PC-3 (cell line): ENCODE data around the gene ATXN3. TPM values are rescaled to one million over a fixed set of nuclear protein-coding genes. Genes with fewer than 3 reads are reported as not detected.

Experiments
- ATAC-seq: fragments of 200-7000 bp; cut with Tn5 transposase; 2 replicates; pipeline ENCODE4 v1.9.1; 2020; ENCODE audit warnings: mild to moderate bottlenecking, moderate library complexity
- BruUV-seq: library from RNA; stranded (reverse); fragments of 400-500 nt; replicated peaks from 2 replicates; lab custom pipeline; 2021; lab: Mats Ljungman, UMichigan
- CTCF ChIA-PET: fragments of 300-600 bp; sonication (Branson Sonifier 250); formaldehyde crosslinking; loops from one replicate; lab custom pipeline; 2022; ENCODE audit warnings: antibody characterized with exemption; lab: Charles Lee
- POLR2A ChIA-PET: fragments of 300-600 bp; sonication (Branson Sonifier 250); formaldehyde crosslinking; loops from one replicate; lab custom pipeline; 2022; ENCODE audit warnings: antibody characterized with exemption; ENCODE audit not compliant: unreplicated experiment; lab: Charles Lee
- DNase-seq: peaks from one replicate; pipeline ENCODE4 v3.0.0-alpha.2; 2015
- H2AFZ ChIP-seq: fragments of 300-600 bp; sonication (generic); 2 replicates; pipeline ENCODE4 v1.6.0; 2016; ENCODE audit warnings: antibody characterized with exemption, low read length
- H3F3A ChIP-seq: fragments of 300-600 bp; sonication (generic); one replicate; pipeline ENCODE4 v1.6.0; 2017; ENCODE audit warnings: antibody characterized with exemption, low read length, control low read depth, mild to moderate bottlenecking; ENCODE audit not compliant: unreplicated experiment
- H3K27ac ChIP-seq: fragments of 300-600 bp; sonication (generic); 2 replicates; pipeline ENCODE4 v1.5.1; 2016; ENCODE audit warnings: mild to moderate bottlenecking, low read length
- H3K27me3 ChIP-seq: fragments of 300-600 bp; sonication (generic); 2 replicates; pipeline ENCODE4 v1.6.1; 2016; ENCODE audit warnings: low read length, mixed read lengths
- H3K36me3 ChIP-seq: fragments of 300-600 bp; sonication (generic); 2 replicates; pipeline ENCODE4 v1.6.1; 2016; ENCODE audit warnings: low read depth, mixed run types, low read length, mixed read lengths
- H3K4me1 ChIP-seq: fragments of 300-600 bp; sonication (generic); 2 replicates; pipeline ENCODE4 v1.5.1; 2016; ENCODE audit warnings: low read length; ENCODE audit not compliant: insufficient read depth
- H3K4me2 ChIP-seq: fragments of 300-600 bp; sonication (generic); 2 replicates; pipeline ENCODE4 v1.6.0; 2016; ENCODE audit warnings: low read length
- H3K4me3 ChIP-seq: fragments of 300-600 bp; sonication (generic); 2 replicates; pipeline ENCODE4 v1.5.1; 2016; ENCODE audit warnings: mild to moderate bottlenecking, low read length, mixed read lengths
- H3K79me2 ChIP-seq: fragments of 300-600 bp; sonication (generic); 2 replicates; pipeline ENCODE4 v1.6.1; 2017; ENCODE audit warnings: low read length, mixed read lengths
- H3K9ac ChIP-seq: fragments of 300-600 bp; sonication (generic); 2 replicates; pipeline ENCODE4 v1.6.0; 2016; ENCODE audit warnings: mild to moderate bottlenecking, low read length
- H3K9me2 ChIP-seq: fragments of 300-600 bp; sonication (generic); replicated peaks from 2 replicates; pipeline ENCODE4 v1.6.1; 2016; ENCODE audit warnings: mixed run types, low read length, mixed read lengths
- H3K9me3 ChIP-seq: fragments of 300-600 bp; sonication (generic); 2 replicates; pipeline ENCODE4 v1.6.1; 2016; ENCODE audit warnings: low read length, mixed read lengths
- H4K20me1 ChIP-seq: fragments of 300-600 bp; sonication (generic); 2 replicates; pipeline ENCODE4 v1.6.1; 2016; ENCODE audit warnings: low read length, mixed read lengths
- EZH2 ChIP-seq: fragments of 300-600 bp; sonication (generic); IDR thresholded peaks from one replicate; pipeline ENCODE4 v1.6.1; 2017; ENCODE audit warnings: antibody characterized with exemption, mild to moderate bottlenecking, low read length; ENCODE audit not compliant: unreplicated experiment
- EZH2phosphoT487 ChIP-seq: fragments of 300-600 bp; sonication (generic); IDR thresholded peaks from 2 replicates; pipeline ENCODE4 v1.6.1; 2018; ENCODE audit warnings: mild to moderate bottlenecking, antibody characterized with exemption, low read length, borderline replicate concordance
- intact Hi-C: fragments of 100-400 bp; cut with micrococcal nuclease; formaldehyde crosslinking; loops from 2 replicates; pipeline ENCODE4 v1.9.0; 2023
- total RNA-seq: library from RNA; depleted of rRNA; stranded (reverse); fragments of >200 nt; gene quantifications from 2 replicates; pipeline ENCODE4 v1.2.3, GENCODE V29; 2014; rRNA removed
- TF ChIP-seq, protein P1 (sequence below): fragments of 300-600 bp; sonication (generic); conservative IDR thresholded peaks from 2 replicates; pipeline ENCODE4 v1.5.1; 2017; ENCODE audit warnings: antibody characterized with exemption, low read depth, mild to moderate bottlenecking, low read length

Gene ATXN3
- total RNA-seq, 1 experiment from 2014 or later = 49.3 TPM

DNA sequence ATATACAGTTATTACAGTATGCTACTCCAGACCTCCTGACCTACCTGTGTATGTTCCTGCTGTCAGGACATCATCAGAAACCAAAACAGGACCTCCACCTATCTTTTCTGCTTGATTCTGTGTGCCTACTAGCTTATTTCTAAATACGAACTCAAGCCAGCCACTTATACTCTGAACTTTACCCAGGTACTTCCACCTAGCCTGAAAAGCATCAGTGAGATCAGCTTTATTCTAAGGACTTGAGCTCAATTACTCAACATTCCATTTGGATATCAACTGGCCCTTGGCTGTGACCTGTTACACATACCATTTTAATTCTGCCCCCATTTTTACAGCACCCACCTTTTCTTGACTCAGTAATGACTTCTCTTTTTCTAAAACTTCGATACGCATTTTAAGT lies 95.7 kb downstream of the ATXN3 start:
- DNase-seq = no peak
- H4K20me1 ChIP-seq = peaks cover 3% of the 10 kb centered on the region; the same call in 1 of the 2 replicates
- no peaks in the 10 kb centered on the region for H3K9me3 ChIP-seq
- H3K36me3 ChIP-seq = peaks cover 21% of the 10 kb centered on the region; the same call in 1 of the 2 replicates
- no peak overlapping the region for H3K4me3 ChIP-seq
- no peaks in the 10 kb centered on the region for H3F3A ChIP-seq
- H3K27ac ChIP-seq = no peak overlapping the region
- no peak overlapping the region for H3K4me2 ChIP-seq
- no peak overlapping the region for H2AFZ ChIP-seq
- TF ChIP-seq EZH2phosphoT487 (no peak), EZH2 (no peak)
- TF ChIP-seq, protein P1, sequence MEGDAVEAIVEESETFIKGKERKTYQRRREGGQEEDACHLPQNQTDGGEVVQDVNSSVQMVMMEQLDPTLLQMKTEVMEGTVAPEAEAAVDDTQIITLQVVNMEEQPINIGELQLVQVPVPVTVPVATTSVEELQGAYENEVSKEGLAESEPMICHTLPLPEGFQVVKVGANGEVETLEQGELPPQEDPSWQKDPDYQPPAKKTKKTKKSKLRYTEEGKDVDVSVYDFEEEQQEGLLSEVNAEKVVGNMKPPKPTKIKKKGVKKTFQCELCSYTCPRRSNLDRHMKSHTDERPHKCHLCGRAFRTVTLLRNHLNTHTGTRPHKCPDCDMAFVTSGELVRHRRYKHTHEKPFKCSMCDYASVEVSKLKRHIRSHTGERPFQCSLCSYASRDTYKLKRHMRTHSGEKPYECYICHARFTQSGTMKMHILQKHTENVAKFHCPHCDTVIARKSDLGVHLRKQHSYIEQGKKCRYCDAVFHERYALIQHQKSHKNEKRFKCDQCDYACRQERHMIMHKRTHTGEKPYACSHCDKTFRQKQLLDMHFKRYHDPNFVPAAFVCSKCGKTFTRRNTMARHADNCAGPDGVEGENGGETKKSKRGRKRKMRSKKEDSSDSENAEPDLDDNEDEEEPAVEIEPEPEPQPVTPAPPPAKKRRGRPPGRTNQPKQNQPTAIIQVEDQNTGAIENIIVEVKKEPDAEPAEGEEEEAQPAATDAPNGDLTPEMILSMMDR = no peak
- no peak overlapping the region for H3K9ac ChIP-seq
- ATAC-seq = no peak
- no peaks in the 10 kb centered on the region for H3K79me2 ChIP-seq
- POLR2A ChIA-PET = no interaction called here
- intact Hi-C loops = no loop called here
- H3K9me2 ChIP-seq = no peaks in the 10 kb centered on the region
- H3K4me1 ChIP-seq = no peaks in the 10 kb centered on the region
- CTCF ChIA-PET = no interaction called here
- H3K27me3 ChIP-seq = no peaks in the 10 kb centered on the region
- no TSS peak for BruUV-seq

DNA sequence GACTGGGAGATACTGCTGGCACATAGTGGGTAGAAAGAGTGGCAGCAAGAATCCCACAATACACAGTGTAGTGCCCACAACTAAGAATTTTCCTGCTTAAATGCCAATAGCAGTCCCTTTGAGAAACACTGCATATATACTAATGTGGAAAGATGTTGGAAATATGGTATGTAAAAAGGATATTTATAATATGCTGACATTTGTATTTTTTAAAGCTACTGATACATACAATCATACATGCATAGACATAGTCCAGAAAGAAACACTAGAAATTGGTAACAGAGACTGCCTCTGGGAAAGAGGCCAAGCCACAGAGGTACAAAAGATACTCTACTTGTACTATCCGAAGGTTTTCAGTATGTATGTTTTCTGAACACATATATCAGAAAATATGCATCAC lies 96.8 kb downstream of the ATXN3 start:
- Histone ChIP-seq H2AFZ (no peak overlapping the region), H3K9me2 (no peaks in the 10 kb centered on the region), H3K4me3 (no peak overlapping the region), H3K79me2 (no peaks in the 10 kb centered on the region), H3K27me3 (no peaks in the 10 kb centered on the region), H3K27ac (no peak overlapping the region), H3F3A (no peaks in the 10 kb centered on the region), H3K36me3 (peaks cover 28% of the 10 kb centered on the region; the same call in 1 of the 2 replicates), H3K9ac (no peak overlapping the region), H4K20me1 (peaks cover 3% of the 10 kb centered on the region; the same call in 1 of the 2 replicates), H3K4me2 (no peak overlapping the region), H3K4me1 (no peaks in the 10 kb centered on the region; the same call in 1 of the 2 replicates), H3K9me3 (no peaks in the 10 kb centered on the region)
- intact Hi-C loops = no loop called here
- DNase-seq (no peak), ATAC-seq (no peak)
- TF ChIP-seq, protein P1 = no peak
- TF ChIP-seq EZH2 = no peak
- no peak for TF ChIP-seq EZH2phosphoT487
- POLR2A ChIA-PET = no interaction called here
- CTCF ChIA-PET = no interaction called here
- BruUV-seq = no TSS peak

Other genes with a start within 250 kb of the ATXN3 start
- 3.7 and 6.2 TPM in 2 replicates for gene TC2N, start 239.0 kb downstream of the ATXN3 start, total RNA-seq
- 0.17 and 0.58 TPM in 2 replicates for gene FBLN5, start 158.9 kb downstream of the ATXN3 start, total RNA-seq
- 9.6 and 14.3 TPM in 2 replicates for gene TRIP11, start 66.5 kb downstream of the ATXN3 start, total RNA-seq
- gene NDUFB1, start 15.1 kb upstream of the ATXN3 start, total RNA-seq = 147 and 248 TPM in 2 replicates
- 51.5 and 57.9 TPM in 2 replicates for gene CPSF2, start 15.4 kb upstream of the ATXN3 start, total RNA-seq
- gene SLC24A4, start 216.6 kb upstream of the ATXN3 start, total RNA-seq = not detected in 2 replicates